ENCODE data around the gene DSCAML1.

DSCAML1 gene

DNA sequence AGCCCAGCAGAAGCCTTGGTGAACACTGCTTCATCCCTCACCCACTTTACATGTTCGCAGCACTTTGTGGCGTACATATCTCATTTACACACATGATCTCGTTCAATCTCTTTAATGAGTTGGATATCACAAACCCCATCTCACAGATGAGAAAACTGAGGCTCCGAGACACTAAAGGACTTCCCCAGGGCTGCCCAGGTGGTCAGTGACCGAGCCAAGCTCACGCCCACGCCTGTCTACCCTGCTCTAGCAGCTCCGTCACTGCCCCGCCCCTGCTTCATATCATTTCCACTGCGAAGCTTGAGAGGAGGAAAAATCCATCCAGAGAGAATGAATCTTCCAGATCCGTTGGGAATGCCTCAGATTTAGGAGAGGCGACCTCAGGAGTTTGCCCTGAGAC lies 11.8 kb upstream of the DSCAML1 start:
- no peak overlapping the region for H2BK15ac ChIP-seq (ENCODE audit: low read length)
- no peak overlapping the region for H4K91ac ChIP-seq (ENCODE audit: low read depth, low read length, poor library complexity)
- no peak overlapping the region for H3K4me2 ChIP-seq (ENCODE audit: insufficient read depth, low read length, poor library complexity, severe bottlenecking)
- peak overlapping the region; percentile 65 for H3K14ac ChIP-seq (ENCODE audit: low read length)
- no peak overlapping the region for H2BK120ac ChIP-seq (ENCODE audit: low read depth, low read length)
- peak overlapping the region; percentile 42 for H3K18ac ChIP-seq (ENCODE audit: low read length)
- H3K4me3 ChIP-seq (ENCODE audit: low read length in 2 of 2) = no peak overlapping the region
- H3K4ac ChIP-seq (ENCODE audit: low read length) = peak overlapping the region; percentile 57
- H3K9me3 ChIP-seq (replicated peaks in 1 of 2; ENCODE audit: control insufficient read depth in 2 of 2, insufficient read depth in 1 of 2, low read depth in 1 of 2, low read length in 2 of 2) = no peaks in the 10 kb centered on the region
- no peaks in the 10 kb centered on the region for H3K79me1 ChIP-seq (ENCODE audit: low read depth, low read length)
- H3K27me3 ChIP-seq (ENCODE audit: control insufficient read depth in 3 of 3, insufficient read depth in 3 of 3, low read depth in 1 of 3, low read length in 3 of 3) = peaks cover 0 to 26% (median 3%) of the 10 kb centered on the region in 3 experiments
- H3K36me3 ChIP-seq (replicated peaks in 1 of 2; ENCODE audit: control insufficient read depth in 2 of 2, insufficient read depth in 2 of 2, low read length in 2 of 2) = no peaks in the 10 kb centered on the region
- no peak overlapping the region for H2AK5ac ChIP-seq (ENCODE audit: low read depth, low read length)
- H2BK5ac ChIP-seq (ENCODE audit: low read length) = no peak overlapping the region
- DNase-seq (ENCODE audit: low spot score) = no peak
- H3K9ac ChIP-seq (ENCODE audit: low read depth, low read length, poor library complexity) = no peak overlapping the region
- H3K4me1 ChIP-seq (ENCODE audit: control insufficient read depth in 2 of 2, insufficient read depth in 1 of 2, low read depth in 1 of 2, low read length in 2 of 2) = peaks cover 0 to 4% of the 10 kb centered on the region in 2 donors
- no peak overlapping the region for H2BK12ac ChIP-seq (ENCODE audit: low read length)
- H4K8ac ChIP-seq (ENCODE audit: low read depth, low read length) = no peak overlapping the region
- no CpG with 5 or more reads among the region's 12 CpGs for WGBS, 2 donors (ENCODE audit: extremely low coverage in 2 of 2, insufficient read length in 2 of 2, insufficient replicate concordance in 1 of 2)
- H2AFZ ChIP-seq (ENCODE audit: low read length) = no peak overlapping the region
- H3K23ac ChIP-seq (ENCODE audit: low read depth, low read length, poor library complexity) = no peak overlapping the region
- H3K27ac ChIP-seq (replicated peaks; ENCODE audit: low read length) = no peak overlapping the region

DNA sequence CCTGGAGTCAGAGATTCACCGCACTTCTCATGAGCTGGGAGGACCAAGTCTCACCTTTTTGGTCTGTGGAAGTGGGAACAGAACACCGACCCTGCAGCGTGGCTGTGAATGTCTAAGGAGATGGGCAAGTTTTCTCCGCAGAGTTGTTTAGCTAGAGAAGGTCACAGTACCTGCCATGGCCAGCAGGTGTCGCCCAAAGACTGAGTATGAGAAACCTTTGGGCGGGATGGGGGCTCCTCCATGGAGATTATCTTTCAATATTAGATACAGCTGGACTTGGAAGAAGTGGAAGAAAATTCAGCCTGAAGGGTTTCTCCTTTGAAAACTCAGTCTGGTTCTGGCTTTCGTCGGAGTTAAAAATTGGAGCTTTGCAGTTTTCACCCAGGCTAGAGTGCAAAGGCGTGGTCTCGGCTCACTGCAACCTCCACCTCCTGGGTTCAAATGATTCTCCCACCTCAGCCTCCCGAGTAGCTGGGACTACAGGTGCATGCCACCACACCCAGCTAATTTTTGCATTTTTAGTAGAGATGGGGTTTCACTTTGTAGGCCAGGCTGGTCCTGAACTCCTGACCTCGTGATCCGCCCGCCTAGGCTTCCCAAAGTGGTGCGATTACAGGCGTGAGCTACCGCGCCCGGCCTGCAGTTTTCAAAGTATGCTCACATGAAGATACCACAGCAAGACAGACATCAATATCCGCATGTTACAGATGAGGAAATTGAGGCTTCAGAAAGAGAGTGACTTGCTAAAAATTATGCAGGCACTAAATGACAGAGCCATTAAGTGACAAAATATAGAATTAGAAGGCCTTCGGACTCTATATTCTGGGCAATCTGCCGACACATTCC lies 10.7 kb upstream of the DSCAML1 start:
- H2BK15ac ChIP-seq (ENCODE audit: low read length) = no peak overlapping the region
- WGBS, 2 donors (ENCODE audit: extremely low coverage in 2 of 2, insufficient read length in 2 of 2, insufficient replicate concordance in 1 of 2) = no CpG with 5 or more reads among the region's 22 CpGs
- H3K27me3 ChIP-seq (ENCODE audit: control insufficient read depth in 3 of 3, insufficient read depth in 3 of 3, low read depth in 1 of 3, low read length in 3 of 3) = peaks cover 0 to 32% (median 3%) of the 10 kb centered on the region in 3 experiments
- no peak overlapping the region for H2AFZ ChIP-seq (ENCODE audit: low read length)
- no peak overlapping the region for H3K18ac ChIP-seq (ENCODE audit: low read length)
- H3K27ac ChIP-seq (replicated peaks; ENCODE audit: low read length) = no peak overlapping the region
- no peak overlapping the region for H3K14ac ChIP-seq (ENCODE audit: low read length)
- peak; percentile 60 for DNase-seq (ENCODE audit: low spot score)
- H3K4ac ChIP-seq (ENCODE audit: low read length) = no peak overlapping the region
- no peaks in the 10 kb centered on the region for H3K79me1 ChIP-seq (ENCODE audit: low read depth, low read length)
- H4K91ac ChIP-seq (ENCODE audit: low read depth, low read length, poor library complexity) = no peak overlapping the region
- H3K4me2 ChIP-seq (ENCODE audit: insufficient read depth, low read length, poor library complexity, severe bottlenecking) = no peak overlapping the region
- no peak overlapping the region for H2BK5ac ChIP-seq (ENCODE audit: low read length)
- no peak overlapping the region for H3K9ac ChIP-seq (ENCODE audit: low read depth, low read length, poor library complexity)
- H3K23ac ChIP-seq (ENCODE audit: low read depth, low read length, poor library complexity) = no peak overlapping the region
- no peaks in the 10 kb centered on the region for H3K9me3 ChIP-seq (replicated peaks in 1 of 2; ENCODE audit: control insufficient read depth in 2 of 2, insufficient read depth in 1 of 2, low read depth in 1 of 2, low read length in 2 of 2)
- H3K36me3 ChIP-seq (replicated peaks in 1 of 2; ENCODE audit: control insufficient read depth in 2 of 2, insufficient read depth in 2 of 2, low read length in 2 of 2) = no peaks in the 10 kb centered on the region
- no peak overlapping the region for H4K8ac ChIP-seq (ENCODE audit: low read depth, low read length)
- H2BK120ac ChIP-seq (ENCODE audit: low read depth, low read length) = no peak overlapping the region
- no peak overlapping the region for H3K4me3 ChIP-seq (ENCODE audit: low read length in 2 of 2)
- H3K4me1 ChIP-seq (ENCODE audit: control insufficient read depth in 2 of 2, insufficient read depth in 1 of 2, low read depth in 1 of 2, low read length in 2 of 2) = peaks cover 0 to 4% of the 10 kb centered on the region in 2 donors
- no peak overlapping the region for H2BK12ac ChIP-seq (ENCODE audit: low read length)
- H2AK5ac ChIP-seq (ENCODE audit: low read depth, low read length) = no peak overlapping the region

DNA sequence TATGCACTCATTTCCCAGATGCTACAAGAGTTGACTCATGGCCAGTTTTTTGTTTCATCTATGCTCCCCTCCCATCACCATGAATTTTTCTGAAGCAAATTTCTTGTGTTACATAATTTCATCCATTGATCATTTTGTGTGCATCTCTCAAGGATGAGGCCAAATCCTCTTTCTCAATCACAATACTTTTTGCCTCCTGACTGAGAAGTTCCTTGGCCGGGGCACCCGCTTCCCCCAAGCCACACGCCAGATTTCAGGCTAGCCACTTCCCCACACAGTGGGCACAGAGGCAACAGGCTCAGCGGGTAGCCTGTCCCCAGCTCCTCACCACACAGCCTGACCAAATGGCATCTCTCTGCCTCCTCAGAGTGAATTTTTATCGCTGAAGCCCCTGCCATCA lies 9.8 kb upstream of the DSCAML1 start:
- Histone ChIP-seq H2AFZ (ENCODE audit: low read length) (no peak overlapping the region), H3K18ac (ENCODE audit: low read length) (no peak overlapping the region), H3K9ac (ENCODE audit: low read depth, low read length, poor library complexity) (no peak overlapping the region), H3K36me3 (replicated peaks in 1 of 2; ENCODE audit: control insufficient read depth in 2 of 2, insufficient read depth in 2 of 2, low read length in 2 of 2) (no peaks in the 10 kb centered on the region), H3K23ac (ENCODE audit: low read depth, low read length, poor library complexity) (no peak overlapping the region), H2BK120ac (ENCODE audit: low read depth, low read length) (no peak overlapping the region), H3K79me1 (ENCODE audit: low read depth, low read length) (no peaks in the 10 kb centered on the region), H3K27me3 (ENCODE audit: control insufficient read depth in 3 of 3, insufficient read depth in 3 of 3, low read depth in 1 of 3, low read length in 3 of 3) (peaks cover 0 to 39% (median 3%) of the 10 kb centered on the region in 3 experiments), H2AK5ac (ENCODE audit: low read depth, low read length) (no peak overlapping the region), H3K27ac (replicated peaks; ENCODE audit: low read length) (no peak overlapping the region), H4K8ac (ENCODE audit: low read depth, low read length) (no peak overlapping the region), H4K91ac (ENCODE audit: low read depth, low read length, poor library complexity) (no peak overlapping the region), H3K4ac (ENCODE audit: low read length) (no peak overlapping the region), H2BK15ac (ENCODE audit: low read length) (no peak overlapping the region), H3K4me1 (ENCODE audit: control insufficient read depth in 2 of 2, insufficient read depth in 1 of 2, low read depth in 1 of 2, low read length in 2 of 2) (peaks cover 0 to 4% of the 10 kb centered on the region in 2 donors), H3K9me3 (replicated peaks in 1 of 2; ENCODE audit: control insufficient read depth in 2 of 2, insufficient read depth in 1 of 2, low read depth in 1 of 2, low read length in 2 of 2) (no peaks in the 10 kb centered on the region), H3K14ac (ENCODE audit: low read length) (no peak overlapping the region), H3K4me3 (ENCODE audit: low read length in 2 of 2) (no peak overlapping the region), H2BK5ac (ENCODE audit: low read length) (no peak overlapping the region), H3K4me2 (ENCODE audit: insufficient read depth, low read length, poor library complexity, severe bottlenecking) (no peak overlapping the region), H2BK12ac (ENCODE audit: low read length) (no peak overlapping the region)
- WGBS, 2 donors (ENCODE audit: extremely low coverage in 2 of 2, insufficient read length in 2 of 2, insufficient replicate concordance in 1 of 2) = no CpG with 5 or more reads among the region's 5 CpGs
- no peak for DNase-seq (ENCODE audit: low spot score)

DNA sequence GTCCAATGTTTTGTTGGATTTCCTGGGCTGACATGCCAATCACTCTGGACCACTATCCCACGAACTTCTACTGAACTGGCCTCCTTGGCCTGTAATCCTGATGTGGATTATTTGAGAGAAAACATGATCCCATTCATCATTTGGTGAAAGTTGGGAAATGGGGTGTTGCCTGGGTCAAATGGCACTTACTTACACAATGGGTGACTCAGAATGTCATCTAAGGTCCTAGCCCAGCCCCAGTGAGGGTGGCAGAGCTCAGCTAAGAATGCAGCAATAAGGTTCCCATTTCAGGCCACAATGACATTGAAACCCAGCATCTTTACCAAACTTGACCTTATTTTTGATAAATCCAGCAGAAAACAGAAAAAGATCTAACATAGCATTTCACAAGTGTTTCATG lies 8.0 kb upstream of the DSCAML1 start:
- Histone ChIP-seq H3K18ac (ENCODE audit: low read length) (no peak overlapping the region), H2BK5ac (ENCODE audit: low read length) (no peak overlapping the region), H2AK5ac (ENCODE audit: low read depth, low read length) (no peak overlapping the region), H2BK120ac (ENCODE audit: low read depth, low read length) (no peak overlapping the region), H3K4me1 (ENCODE audit: control insufficient read depth in 2 of 2, insufficient read depth in 1 of 2, low read depth in 1 of 2, low read length in 2 of 2) (peaks cover 0 to 4% of the 10 kb centered on the region in 2 donors), H3K27ac (replicated peaks; ENCODE audit: low read length) (no peak overlapping the region), H2AFZ (ENCODE audit: low read length) (no peak overlapping the region), H3K4me3 (ENCODE audit: low read length in 2 of 2) (no peak overlapping the region), H3K23ac (ENCODE audit: low read depth, low read length, poor library complexity) (no peak overlapping the region), H3K14ac (ENCODE audit: low read length) (no peak overlapping the region), H3K9me3 (replicated peaks in 1 of 2; ENCODE audit: control insufficient read depth in 2 of 2, insufficient read depth in 1 of 2, low read depth in 1 of 2, low read length in 2 of 2) (no peaks in the 10 kb centered on the region), H3K9ac (ENCODE audit: low read depth, low read length, poor library complexity) (no peak overlapping the region), H3K79me1 (ENCODE audit: low read depth, low read length) (no peaks in the 10 kb centered on the region), H4K91ac (ENCODE audit: low read depth, low read length, poor library complexity) (no peak overlapping the region), H4K8ac (ENCODE audit: low read depth, low read length) (no peak overlapping the region), H3K27me3 (ENCODE audit: control insufficient read depth in 3 of 3, insufficient read depth in 3 of 3, low read depth in 1 of 3, low read length in 3 of 3) (peaks cover 0 to 57% (median 3%) of the 10 kb centered on the region in 3 experiments), H3K4ac (ENCODE audit: low read length) (no peak overlapping the region), H3K4me2 (ENCODE audit: insufficient read depth, low read length, poor library complexity, severe bottlenecking) (no peak overlapping the region), H3K36me3 (replicated peaks in 1 of 2; ENCODE audit: control insufficient read depth in 2 of 2, insufficient read depth in 2 of 2, low read length in 2 of 2) (no peaks in the 10 kb centered on the region), H2BK12ac (ENCODE audit: low read length) (no peak overlapping the region), H2BK15ac (ENCODE audit: low read length) (no peak overlapping the region)
- DNase-seq (ENCODE audit: low spot score) = no peak
- no CpG with 5 or more reads among the region's 1 CpG for WGBS, 2 donors (ENCODE audit: extremely low coverage in 2 of 2, insufficient read length in 2 of 2, insufficient replicate concordance in 1 of 2)
